DOHH2 (cell line): ENCODE data around the gene ESRRB.

ENCODE experiments used
- CTCF ChIP-seq: fragments of 200-600 bp; sonication (generic); IDR thresholded peaks from one replicate; pipeline ENCODE4 v1.5.1; 2014; ENCODE audit warnings: antibody characterized with exemption, mild to moderate bottlenecking, low read depth, low read length; ENCODE audit not compliant: poor library complexity, severe bottlenecking
- EZH2phosphoT487 ChIP-seq: fragments of 200-600 bp; sonication (generic); IDR thresholded peaks from 2 replicates; pipeline ENCODE4 v1.6.1; 2017; ENCODE audit warnings: borderline replicate concordance, mild to moderate bottlenecking, antibody characterized with exemption, low read length, moderate library complexity, mixed read lengths

GRCh38 chr14:76419399-76419798, 43.5 kb downstream of the ESRRB start:
- TF ChIP-seq CTCF (no peak), EZH2phosphoT487 (no peak)
